ENCODE results near the gene ELMO2. TPM values are rescaled to one million over a fixed set of nuclear protein-coding genes. Genes with fewer than 3 reads are reported as not detected.

ELMO2 gene
- total RNA-seq, 1 donor from 2014 or later, result 24.5 TPM

DNA sequence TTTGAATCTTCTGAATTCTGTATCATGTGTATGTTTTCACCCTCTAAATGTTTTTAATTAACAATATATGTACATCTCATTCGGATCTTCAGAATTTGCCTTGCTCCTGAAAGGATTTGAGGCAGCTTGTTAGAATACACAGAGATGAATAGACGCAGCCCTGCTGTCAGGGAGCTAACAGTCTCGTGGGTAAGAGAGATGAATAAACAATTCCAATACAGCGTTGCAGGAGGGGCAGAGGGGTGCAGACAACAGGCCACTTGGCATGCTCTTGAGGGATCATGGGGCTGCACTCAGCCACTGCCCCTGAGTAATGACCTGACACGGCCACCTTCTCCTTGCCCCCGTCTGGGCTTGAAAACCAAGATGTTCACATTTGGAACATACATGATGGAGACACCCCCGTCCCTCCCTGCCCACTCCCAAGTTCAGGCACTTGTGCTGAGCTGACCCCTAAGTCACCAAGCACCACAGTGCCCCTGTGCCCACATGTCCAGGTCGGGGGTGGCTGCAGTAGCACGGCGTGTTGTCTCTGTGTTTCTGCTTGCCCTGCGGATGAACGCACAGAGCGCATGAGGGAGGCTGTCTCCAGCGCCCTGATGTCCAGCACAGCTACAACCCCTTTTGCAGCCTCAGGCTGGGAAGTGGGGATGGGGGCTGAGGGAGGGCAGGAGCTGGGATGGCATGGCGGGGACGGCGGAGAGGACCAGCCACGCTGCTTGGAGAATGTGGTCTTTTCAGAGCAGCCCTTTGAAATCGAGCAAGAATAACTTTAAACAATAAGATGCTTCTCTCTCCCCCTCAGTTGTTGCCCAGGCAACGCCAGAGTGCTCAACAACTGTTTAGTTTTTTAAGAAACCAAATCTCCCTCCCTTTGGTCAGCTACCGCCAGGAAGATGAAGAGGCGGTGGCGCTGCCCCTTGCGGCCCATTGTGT, 65.1 kb downstream of the ELMO2 start:
- H3K36me3 ChIP-seq (ENCODE audit: control insufficient read depth in 3 of 3, insufficient read depth in 3 of 3, low read length in 3 of 3), result no peaks in the 10 kb centered on the region
- peaks cover 41 to 51% (median 49%) of the 10 kb centered on the region in 3 donors for H3K27me3 ChIP-seq (ENCODE audit: control insufficient read depth in 3 of 3, insufficient read depth in 3 of 3, low read length in 3 of 3)

DNA sequence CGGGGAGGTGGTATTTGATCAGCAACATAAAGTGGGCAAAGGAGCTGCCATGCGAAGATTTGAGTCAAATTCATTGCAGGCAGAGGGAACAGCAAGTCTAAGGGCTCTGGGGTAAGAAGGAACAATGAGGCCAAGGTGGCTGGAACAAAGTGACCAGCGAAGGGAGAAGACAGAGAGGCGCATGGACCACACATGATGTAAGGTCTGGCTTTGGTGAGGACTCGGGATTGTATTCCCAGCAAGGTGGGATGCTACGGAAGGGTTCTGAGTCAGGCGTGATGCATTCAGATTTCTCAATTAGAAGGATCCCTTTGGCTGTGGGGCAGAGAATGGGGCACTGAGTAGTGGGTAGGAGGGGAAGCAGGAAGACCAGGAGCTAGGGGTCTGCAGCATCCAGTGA, 67.4 kb downstream of the ELMO2 start:
- Histone ChIP-seq H3K27ac (ENCODE audit: low read depth, low read length) (no peak overlapping the region), H3K27me3 (ENCODE audit: control insufficient read depth in 3 of 3, insufficient read depth in 3 of 3, low read length in 3 of 3) (peaks cover 46 to 62% (median 55%) of the 10 kb centered on the region in 3 donors), H3K4me3 (ENCODE audit: low read length in 3 of 3) (no peak overlapping the region), H3K36me3 (ENCODE audit: control insufficient read depth in 3 of 3, insufficient read depth in 3 of 3, low read length in 3 of 3) (no peaks in the 10 kb centered on the region), H3K9me3 (ENCODE audit: control insufficient read depth in 3 of 3, low read length in 3 of 3) (no peaks in the 10 kb centered on the region), H3K4me1 (ENCODE audit: control insufficient read depth in 3 of 3, insufficient read depth in 3 of 3, low read length in 3 of 3) (peaks cover 11 to 25% (median 17%) of the 10 kb centered on the region in 3 donors), H3K9ac (ENCODE audit: low read depth in 1 of 3, low read length in 3 of 3) (no peak overlapping the region)

More for the DNA sequence above, 65.1 kb downstream of the ELMO2 start:
- H3K27ac ChIP-seq (ENCODE audit: low read depth, low read length), result no peak overlapping the region
- no peaks in the 10 kb centered on the region for H3K9me3 ChIP-seq (ENCODE audit: control insufficient read depth in 3 of 3, low read length in 3 of 3)
- H3K9ac ChIP-seq (ENCODE audit: low read depth in 1 of 3, low read length in 3 of 3), result no peak overlapping the region
- H3K4me1 ChIP-seq (ENCODE audit: control insufficient read depth in 3 of 3, insufficient read depth in 3 of 3, low read length in 3 of 3), result peaks cover 11 to 29% (median 17%) of the 10 kb centered on the region in 3 donors
- H3K4me3 ChIP-seq (ENCODE audit: low read length in 3 of 3), result no peak overlapping the region

DNA sequence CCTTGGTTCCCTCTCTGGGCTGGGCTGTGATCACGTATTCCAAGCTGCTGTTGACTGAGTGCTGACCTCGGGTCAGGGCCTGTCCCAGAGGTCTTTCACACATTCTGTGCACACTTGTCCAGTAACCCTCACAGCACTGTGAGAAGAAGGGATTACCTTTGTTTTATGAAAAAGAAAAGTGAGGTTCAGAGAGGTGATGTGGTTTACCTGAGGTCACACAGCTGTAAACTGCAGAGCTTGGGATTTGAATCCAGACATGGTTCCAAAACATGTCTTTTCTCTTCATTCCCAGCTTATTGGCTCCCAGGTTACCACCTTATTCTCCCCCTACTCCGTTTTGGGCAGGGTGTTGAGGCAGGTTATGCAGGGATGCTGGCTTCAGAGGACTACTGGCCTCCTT, 69.7 kb downstream of the ELMO2 start:
- Histone ChIP-seq H3K36me3 (ENCODE audit: control insufficient read depth in 3 of 3, insufficient read depth in 3 of 3, low read length in 3 of 3) (no peaks in the 10 kb centered on the region), H3K27me3 (ENCODE audit: control insufficient read depth in 3 of 3, insufficient read depth in 3 of 3, low read length in 3 of 3) (peaks cover 37 to 45% (median 37%) of the 10 kb centered on the region in 3 donors), H3K9ac (ENCODE audit: low read depth in 1 of 3, low read length in 3 of 3) (no peak overlapping the region), H3K4me1 (ENCODE audit: control insufficient read depth in 3 of 3, insufficient read depth in 3 of 3, low read length in 3 of 3) (peaks cover 7 to 20% (median 8%) of the 10 kb centered on the region in 3 donors), H3K9me3 (ENCODE audit: control insufficient read depth in 3 of 3, low read length in 3 of 3) (no peaks in the 10 kb centered on the region), H3K27ac (ENCODE audit: low read depth, low read length) (no peak overlapping the region), H3K4me3 (ENCODE audit: low read length in 3 of 3) (no peak overlapping the region)

DNA sequence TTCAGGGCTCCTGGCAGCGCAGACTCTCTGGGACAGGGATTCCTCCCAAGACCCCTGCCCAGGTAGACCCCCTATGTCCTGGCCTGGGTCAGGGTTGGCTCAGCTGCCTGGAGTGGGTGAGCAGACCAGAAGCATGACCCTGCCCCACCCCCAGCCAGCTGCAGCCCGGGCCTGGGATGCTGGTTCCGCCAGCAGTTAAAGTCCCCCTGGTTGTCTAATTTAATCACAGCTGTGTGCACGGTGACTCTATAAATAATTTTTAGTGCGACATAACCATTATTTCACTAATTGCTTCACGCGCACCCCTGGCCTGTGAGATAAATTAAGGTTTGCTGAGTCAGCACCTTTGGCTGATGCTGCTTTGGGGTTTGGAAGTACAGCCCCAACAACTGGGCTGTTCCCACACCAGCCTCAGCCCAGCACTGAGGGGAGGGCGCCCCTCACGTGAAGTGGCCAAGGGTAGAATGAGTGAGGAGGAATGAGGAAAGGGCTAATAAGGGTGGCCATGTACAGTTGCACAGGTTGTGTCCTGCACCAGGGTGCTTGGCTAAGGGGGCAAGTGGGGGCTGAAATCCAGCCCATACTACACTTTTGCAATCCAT, 72.0 kb downstream of the ELMO2 start:
- peaks cover 25 to 36% (median 31%) of the 10 kb centered on the region in 3 donors for H3K27me3 ChIP-seq (ENCODE audit: control insufficient read depth in 3 of 3, insufficient read depth in 3 of 3, low read length in 3 of 3)
- no peaks in the 10 kb centered on the region for H3K36me3 ChIP-seq (ENCODE audit: control insufficient read depth in 3 of 3, insufficient read depth in 3 of 3, low read length in 3 of 3)

DNA sequence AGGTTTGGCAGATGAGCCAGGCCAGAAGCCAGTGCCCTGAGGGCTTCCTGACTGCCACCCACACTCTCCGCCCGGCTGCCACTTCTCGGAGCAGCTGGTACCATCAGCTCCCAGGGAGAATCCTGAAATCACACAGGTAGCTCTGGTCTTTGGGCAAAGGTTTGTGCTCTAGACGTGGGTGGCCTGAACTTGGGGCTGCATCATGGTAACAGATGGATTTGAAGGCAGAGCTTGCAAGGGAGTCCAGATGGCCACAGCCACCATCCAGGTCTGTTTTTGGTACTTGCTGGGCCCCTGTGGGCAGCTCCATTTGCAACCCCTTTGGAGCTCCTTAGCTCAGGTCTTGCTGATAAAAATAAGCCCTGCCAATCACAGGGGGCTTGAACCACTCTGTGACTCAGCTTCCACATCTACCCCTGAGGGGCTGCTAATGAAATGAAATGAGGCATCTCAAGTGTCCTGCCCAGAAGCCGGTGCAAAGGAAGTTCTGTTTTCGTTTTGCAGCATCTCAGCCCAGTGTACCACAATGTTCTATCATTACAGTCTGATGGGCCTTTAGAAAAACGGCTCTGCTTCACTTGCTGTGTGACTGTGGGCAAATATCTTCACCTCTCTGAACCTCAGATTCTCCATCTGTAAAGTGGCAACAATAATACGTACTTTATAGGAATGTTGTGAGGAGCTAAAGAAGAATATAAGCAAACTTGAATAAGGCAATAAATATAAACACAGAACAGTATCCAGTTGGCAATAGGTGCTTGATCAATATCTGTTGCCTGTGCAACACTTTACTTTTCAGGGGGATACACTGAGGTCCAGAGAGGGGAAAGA, 73.0 kb downstream of the ELMO2 start:
- Histone ChIP-seq H3K27ac (ENCODE audit: low read depth, low read length) (no peak overlapping the region), H3K9me3 (ENCODE audit: control insufficient read depth in 3 of 3, low read length in 3 of 3) (no peaks in the 10 kb centered on the region), H3K4me1 (ENCODE audit: control insufficient read depth in 3 of 3, insufficient read depth in 3 of 3, low read length in 3 of 3) (peaks cover 7 to 31% (median 10%) of the 10 kb centered on the region in 3 donors), H3K27me3 (ENCODE audit: control insufficient read depth in 3 of 3, insufficient read depth in 3 of 3, low read length in 3 of 3) (peaks cover 18 to 32% (median 22%) of the 10 kb centered on the region in 3 donors), H3K9ac (ENCODE audit: low read depth in 1 of 3, low read length in 3 of 3) (no peak overlapping the region), H3K4me3 (ENCODE audit: low read length in 3 of 3) (no peak overlapping the region), H3K36me3 (ENCODE audit: control insufficient read depth in 3 of 3, insufficient read depth in 3 of 3, low read length in 3 of 3) (no peaks in the 10 kb centered on the region)

More for the DNA sequence above, 72.0 kb downstream of the ELMO2 start:
- Histone ChIP-seq H3K9ac (ENCODE audit: low read depth in 1 of 3, low read length in 3 of 3) (no peak overlapping the region), H3K27ac (ENCODE audit: low read depth, low read length) (no peak overlapping the region), H3K4me1 (ENCODE audit: control insufficient read depth in 3 of 3, insufficient read depth in 3 of 3, low read length in 3 of 3) (peaks cover 7 to 31% (median 10%) of the 10 kb centered on the region in 3 donors), H3K9me3 (ENCODE audit: control insufficient read depth in 3 of 3, low read length in 3 of 3) (no peaks in the 10 kb centered on the region), H3K4me3 (ENCODE audit: low read length in 3 of 3) (no peak overlapping the region)

DNA sequence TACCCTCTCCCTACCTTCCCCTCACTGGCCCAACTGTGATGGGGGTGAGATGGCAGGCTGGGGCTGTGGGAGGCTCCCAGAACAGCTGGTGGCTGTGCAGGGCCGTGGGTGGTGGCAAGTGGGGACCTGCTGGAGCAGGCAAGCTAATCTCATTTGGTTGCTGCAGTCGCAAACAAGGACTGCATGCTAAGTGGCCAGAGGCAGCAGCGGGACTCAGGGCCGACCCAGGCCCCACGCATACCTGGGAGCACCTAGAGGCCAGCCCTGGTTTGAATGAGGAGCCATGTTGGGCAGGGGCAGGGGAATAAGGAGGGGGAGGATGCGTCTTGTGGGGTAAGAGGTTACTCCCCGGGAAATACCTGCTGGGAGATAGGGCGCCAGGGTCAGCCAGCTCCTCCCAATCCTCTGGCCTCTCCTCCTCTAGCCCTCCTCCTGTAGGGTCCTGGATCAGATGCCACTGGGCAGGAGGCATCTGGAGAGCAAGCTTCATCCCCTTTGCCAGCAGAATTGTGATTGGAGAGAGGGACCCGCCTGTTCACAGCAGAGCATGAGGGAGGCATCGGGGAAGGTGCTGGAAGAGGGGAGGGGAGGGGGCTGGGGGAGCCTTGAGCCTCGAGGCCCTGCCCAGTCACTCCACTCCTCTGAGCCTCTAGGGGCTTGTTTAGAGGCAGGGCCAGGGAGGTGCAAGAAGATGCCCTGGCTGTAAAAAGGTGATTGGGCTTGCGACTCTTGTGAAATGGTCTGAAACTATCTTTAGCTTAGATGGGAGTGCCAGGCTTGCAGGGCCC, 73.8 kb downstream of the ELMO2 start:
- no peaks in the 10 kb centered on the region for H3K9me3 ChIP-seq (ENCODE audit: control insufficient read depth in 3 of 3, low read length in 3 of 3)
- no peaks in the 10 kb centered on the region for H3K36me3 ChIP-seq (ENCODE audit: control insufficient read depth in 3 of 3, insufficient read depth in 3 of 3, low read length in 3 of 3)
- H3K27me3 ChIP-seq (ENCODE audit: control insufficient read depth in 3 of 3, insufficient read depth in 3 of 3, low read length in 3 of 3), result peaks cover 12 to 27% (median 16%) of the 10 kb centered on the region in 3 donors
- peaks cover 7 to 28% (median 10%) of the 10 kb centered on the region in 3 donors for H3K4me1 ChIP-seq (ENCODE audit: control insufficient read depth in 3 of 3, insufficient read depth in 3 of 3, low read length in 3 of 3)
- H3K27ac ChIP-seq (ENCODE audit: low read depth, low read length), result no peak overlapping the region
- H3K9ac ChIP-seq (ENCODE audit: low read depth in 1 of 3, low read length in 3 of 3), result no peak overlapping the region
- H3K4me3 ChIP-seq (ENCODE audit: low read length in 3 of 3), result no peak overlapping the region

DNA sequence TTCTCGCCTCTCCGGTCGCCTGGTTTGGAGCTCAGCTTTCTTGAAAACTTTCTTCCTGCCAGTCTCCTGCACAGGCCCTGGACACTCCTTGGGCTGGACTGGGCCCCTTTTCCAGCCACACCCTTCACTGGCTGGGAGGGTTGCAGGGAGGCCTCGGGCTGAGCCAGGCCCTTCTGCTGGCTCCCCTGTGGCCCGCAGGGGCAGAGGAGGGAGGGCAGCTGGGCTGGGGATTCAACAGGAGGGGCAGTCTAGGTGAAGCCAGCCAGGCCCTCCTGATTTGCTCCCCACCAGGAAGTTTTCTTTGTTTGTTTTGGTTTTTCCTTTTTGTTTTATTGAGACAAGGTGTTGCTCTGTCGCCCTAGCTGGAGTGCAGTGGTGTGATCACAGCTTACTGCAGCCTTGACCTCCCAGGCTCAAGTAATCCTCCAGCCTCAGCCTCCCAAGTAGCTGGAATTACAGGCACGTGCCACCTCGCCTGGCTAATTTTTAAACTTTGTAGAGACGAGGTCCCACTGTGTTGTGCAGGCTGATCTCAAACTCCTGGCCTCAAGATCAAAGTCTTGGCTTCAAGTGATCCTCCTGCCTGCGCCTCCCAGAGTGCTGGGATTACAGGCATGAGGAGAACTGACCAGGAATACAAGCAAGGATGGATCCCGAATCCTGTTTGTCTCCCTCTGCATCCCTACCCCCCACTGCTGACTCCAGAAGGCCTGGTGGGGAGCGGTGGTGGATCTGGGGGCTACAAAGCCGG, 74.6 kb downstream of the ELMO2 start:
- Histone ChIP-seq H3K4me3 (ENCODE audit: low read length in 3 of 3) (no peak overlapping the region), H3K9ac (ENCODE audit: low read depth in 1 of 3, low read length in 3 of 3) (no peak overlapping the region), H3K4me1 (ENCODE audit: control insufficient read depth in 3 of 3, insufficient read depth in 3 of 3, low read length in 3 of 3) (peaks cover 7 to 28% (median 10%) of the 10 kb centered on the region in 3 donors), H3K27ac (ENCODE audit: low read depth, low read length) (no peak overlapping the region), H3K9me3 (ENCODE audit: control insufficient read depth in 3 of 3, low read length in 3 of 3) (no peaks in the 10 kb centered on the region), H3K27me3 (ENCODE audit: control insufficient read depth in 3 of 3, insufficient read depth in 3 of 3, low read length in 3 of 3) (peaks cover 9 to 20% (median 13%) of the 10 kb centered on the region in 3 donors), H3K36me3 (ENCODE audit: control insufficient read depth in 3 of 3, insufficient read depth in 3 of 3, low read length in 3 of 3) (no peaks in the 10 kb centered on the region)

DNA sequence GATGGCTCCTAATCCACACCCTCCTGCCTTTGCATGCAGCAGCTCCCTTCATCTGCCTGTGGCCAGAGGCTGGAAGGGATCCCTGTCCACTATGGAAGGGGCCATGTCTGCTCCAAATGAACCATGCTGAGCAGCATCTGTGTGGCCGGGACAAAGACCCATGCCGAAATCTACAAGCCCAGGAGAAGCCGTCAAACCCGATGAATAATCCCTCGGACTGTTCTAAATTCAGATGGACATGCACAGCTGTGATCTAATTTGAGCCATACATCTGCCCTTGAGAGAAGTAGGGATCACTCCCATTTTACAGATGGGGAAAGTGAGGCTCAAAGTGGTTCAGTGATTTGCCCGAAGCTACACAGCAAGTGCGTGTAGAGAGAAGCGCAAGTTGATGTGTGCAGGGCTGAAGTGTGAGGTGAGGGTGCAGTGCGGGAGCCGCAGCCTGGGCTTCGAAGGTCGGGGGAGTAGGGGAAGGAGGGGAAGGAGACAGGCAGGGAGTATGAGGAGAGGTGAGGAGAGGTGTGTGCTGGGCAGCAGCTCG, 75.5 kb downstream of the ELMO2 start:
- Histone ChIP-seq H3K27ac (ENCODE audit: low read depth, low read length) (no peak overlapping the region), H3K4me3 (ENCODE audit: low read length in 3 of 3) (no peak overlapping the region), H3K9me3 (ENCODE audit: control insufficient read depth in 3 of 3, low read length in 3 of 3) (no peaks in the 10 kb centered on the region), H3K27me3 (ENCODE audit: control insufficient read depth in 3 of 3, insufficient read depth in 3 of 3, low read length in 3 of 3) (peaks cover 8 to 14% (median 10%) of the 10 kb centered on the region in 3 donors), H3K4me1 (ENCODE audit: control insufficient read depth in 3 of 3, insufficient read depth in 3 of 3, low read length in 3 of 3) (peaks cover 7 to 28% (median 10%) of the 10 kb centered on the region in 3 donors), H3K9ac (ENCODE audit: low read depth in 1 of 3, low read length in 3 of 3) (no peak overlapping the region), H3K36me3 (ENCODE audit: control insufficient read depth in 3 of 3, insufficient read depth in 3 of 3, low read length in 3 of 3) (no peaks in the 10 kb centered on the region)

Data from skeletal muscle tissue (tissue), 4 donors.